ENCODE results near the gene KLHDC2. TPM values are rescaled to one million over a fixed set of nuclear protein-coding genes. Genes with fewer than 3 reads are reported as not detected.
"Not testable (repeated sequence)": the region's sequence is repeated elsewhere in the genome, so short reads cannot be mapped to it uniquely, and the experiment has no call there.

The KLHDC2 gene
- total and polyA plus RNA-seq, 2 of the 8 experiments (the other 6 are each of a cell fraction or from before 2014, with no cell fraction given): 32.9 to 43.4 TPM

GRCh38 chr14:49733836-49734235, 34.1 kb upstream of the KLHDC2 start:
- Histone ChIP-seq H3K14ac (ENCODE audit: insufficient read length) (no peak overlapping the region), H3K4me3 (ENCODE audit: extremely low read depth in 1 of 4, insufficient read depth in 2 of 4, low read depth in 3 of 4, low read length in 4 of 4) (no peak overlapping the region), H3K79me1 (ENCODE audit: low read depth, low read length) (no peaks in the 10 kb centered on the region; the same call in 1 of the 2 replicates), H3K4me2 (ENCODE audit: insufficient read depth in 1 of 2, low read depth in 2 of 2, low read length in 2 of 2) (no peak overlapping the region), H3K79me2 (ENCODE audit: control insufficient read depth in 1 of 2, insufficient read depth in 2 of 2, low read length in 2 of 2) (no peaks in the 10 kb centered on the region), H2BK120ac (replicated peaks; ENCODE audit: low read depth, low read length) (no peak overlapping the region), H3K27ac (ENCODE audit: low read depth, low read length) (no peak overlapping the region), H4K5ac (ENCODE audit: insufficient read length, low read depth, low read length) (no peak overlapping the region), H3K9ac (replicated peaks in 1 of 4; ENCODE audit: extremely low read depth in 1 of 4, low read depth in 3 of 4, low read length in 3 of 4) (no peak overlapping the region), H2AFZ (ENCODE audit: low read length) (no peak overlapping the region), H2AK5ac (ENCODE audit: low read depth, low read length) (no peak overlapping the region), H3K18ac (ENCODE audit: extremely low read depth, low read length) (no peak overlapping the region), H3K4ac (replicated peaks; ENCODE audit: insufficient read length, low read depth, low read length) (no peak overlapping the region), H3K23ac (ENCODE audit: insufficient read length) (no peak overlapping the region), H2BK15ac (ENCODE audit: low read length) (no peak overlapping the region), H2BK12ac (ENCODE audit: low read depth, low read length) (no peak overlapping the region), H3K23me2 (ENCODE audit: low read depth, low read length) (no peaks in the 10 kb centered on the region), H3K36me3 (ENCODE audit: control insufficient read depth in 2 of 4, insufficient read depth in 4 of 4, low read length in 3 of 4) (no peaks in the 10 kb centered on the region), H2BK20ac (ENCODE audit: low read length) (no peak overlapping the region), H4K8ac (ENCODE audit: extremely low read depth, insufficient read depth, low read length) (no peak overlapping the region), H4K20me1 (replicated peaks in 1 of 2; ENCODE audit: control insufficient read depth in 1 of 2, insufficient read depth in 2 of 2, low read length in 2 of 2) (no peaks in the 10 kb centered on the region), H3K9me3 (ENCODE audit: insufficient read depth in 2 of 2, low read depth in 1 of 2, low read length in 1 of 2) (no peaks in the 10 kb centered on the region), H3K27me3 (replicated peaks in 1 of 4; ENCODE audit: control insufficient read depth in 3 of 4, extremely low read depth in 1 of 4, insufficient read depth in 3 of 4, low read length in 3 of 4) (no peaks in the 10 kb centered on the region), H3K4me1 (replicated peaks in 1 of 4; ENCODE audit: control insufficient read depth in 3 of 4, insufficient read depth in 4 of 4, low read length in 3 of 4) (no peaks in the 10 kb centered on the region), H3K56ac (replicated peaks; ENCODE audit: insufficient read length, low read depth, low read length) (no peak overlapping the region), H2BK5ac (ENCODE audit: low read depth, low read length) (no peak overlapping the region), H4K91ac (replicated peaks; ENCODE audit: insufficient read length, low read length) (no peak overlapping the region)
- FAIRE-seq (no peak), DNase-seq (ENCODE audit: low read depth in 1 of 2, low spot score in 2 of 2) (no peak)
- ChIA-PET POLR2A (ENCODE audit: partially characterized antibody) (no interaction called here), CTCF (ENCODE audit: partially characterized antibody) (no interaction called here)
- TF ChIP-seq TAF1 (IDR thresholded peaks at IDR 0.05; ENCODE audit: low read depth, low read length) (no peak), SRF (IDR thresholded peaks at IDR 0.05; ENCODE audit: low read depth, low read length) (no peak), POLR2A (IDR thresholded peaks at IDR 0.05; ENCODE audit: control extremely low read depth in 1 of 2, low read depth in 2 of 2, low read length in 2 of 2) (no peak)

GRCh38 chr14:49735669-49736068, 32.3 kb upstream of the KLHDC2 start:
- H3K79me2 ChIP-seq (ENCODE audit: control insufficient read depth in 1 of 2, insufficient read depth in 2 of 2, low read length in 2 of 2); H3K79me1 ChIP-seq (ENCODE audit: low read depth, low read length); H4K5ac ChIP-seq (ENCODE audit: insufficient read length, low read depth, low read length); H2AFZ ChIP-seq (ENCODE audit: low read length); DNase-seq (ENCODE audit: low read depth in 1 of 2, low spot score in 2 of 2); H3K27me3 ChIP-seq (replicated peaks in 1 of 4; ENCODE audit: control insufficient read depth in 3 of 4, extremely low read depth in 1 of 4, insufficient read depth in 3 of 4, low read length in 3 of 4); H3K4me3 ChIP-seq (ENCODE audit: extremely low read depth in 1 of 4, insufficient read depth in 2 of 4, low read depth in 3 of 4, low read length in 4 of 4); H3K36me3 ChIP-seq (ENCODE audit: control insufficient read depth in 2 of 4, insufficient read depth in 4 of 4, low read length in 3 of 4); H2BK5ac ChIP-seq (ENCODE audit: low read depth, low read length); POLR2A ChIA-PET (ENCODE audit: partially characterized antibody); H3K9me3 ChIP-seq (ENCODE audit: insufficient read depth in 2 of 2, low read depth in 1 of 2, low read length in 1 of 2); H3K56ac ChIP-seq (replicated peaks; ENCODE audit: insufficient read length, low read depth, low read length); H2BK15ac ChIP-seq (ENCODE audit: low read length); H3K4me2 ChIP-seq (ENCODE audit: insufficient read depth in 1 of 2, low read depth in 2 of 2, low read length in 2 of 2); H4K20me1 ChIP-seq (replicated peaks in 1 of 2; ENCODE audit: control insufficient read depth in 1 of 2, insufficient read depth in 2 of 2, low read length in 2 of 2); H3K18ac ChIP-seq (ENCODE audit: extremely low read depth, low read length); H2BK20ac ChIP-seq (ENCODE audit: low read length); H4K8ac ChIP-seq (ENCODE audit: extremely low read depth, insufficient read depth, low read length); H2BK12ac ChIP-seq (ENCODE audit: low read depth, low read length); H3K14ac ChIP-seq (ENCODE audit: insufficient read length); H2BK120ac ChIP-seq (replicated peaks; ENCODE audit: low read depth, low read length); H3K27ac ChIP-seq (ENCODE audit: low read depth, low read length); H4K91ac ChIP-seq (replicated peaks; ENCODE audit: insufficient read length, low read length); H3K23ac ChIP-seq (ENCODE audit: insufficient read length); H2AK5ac ChIP-seq (ENCODE audit: low read depth, low read length); H3K4ac ChIP-seq (replicated peaks; ENCODE audit: insufficient read length, low read depth, low read length); H3K23me2 ChIP-seq (ENCODE audit: low read depth, low read length); FAIRE-seq; H3K4me1 ChIP-seq (replicated peaks in 1 of 4; ENCODE audit: control insufficient read depth in 3 of 4, insufficient read depth in 4 of 4, low read length in 3 of 4); H3K9ac ChIP-seq (replicated peaks in 1 of 4; ENCODE audit: extremely low read depth in 1 of 4, low read depth in 3 of 4, low read length in 3 of 4): not testable (repeated sequence)
- 81% methylated on average over 4 of the region's 4 CpGs; no CpG with 5 or more reads in 1 of the 2 experiments for WGBS, 2 experiments (ENCODE audit: extremely low coverage in 1 of 2, insufficient coverage in 1 of 2, insufficient read length in 1 of 2, insufficient replicate concordance in 2 of 2, low coverage in 1 of 2, low lambda C conversion rate in 2 of 2, missing lambda C conversion rate in 1 of 2)
- CTCF ChIA-PET (ENCODE audit: partially characterized antibody): interaction anchor here (1.0 kb wide), 1 partner anchor 15 kb away, joined by 3 read pairs; no protein-coding TSS in a partner anchor

Measured in H1 (cell line).